NCI-H2196 treated with DMSO at 0.1 percent for 48 hours (cell line): ENCODE measurements around the gene DPM3.
A peak's percentile ranks its signal among the peaks of the same experiment; 100 is the strongest.
"Not testable (repeated sequence)": the region's sequence is repeated elsewhere in the genome, so short reads cannot be mapped to it uniquely, and the experiment has no call there.

ENCODE experiments used
- DNase-seq: peaks from one replicate; lab custom pipeline; 2025; ENCODE audit not compliant: unreplicated experiment; lab: John Stamatoyannopoulos, UW

Gene DPM3

DNA sequence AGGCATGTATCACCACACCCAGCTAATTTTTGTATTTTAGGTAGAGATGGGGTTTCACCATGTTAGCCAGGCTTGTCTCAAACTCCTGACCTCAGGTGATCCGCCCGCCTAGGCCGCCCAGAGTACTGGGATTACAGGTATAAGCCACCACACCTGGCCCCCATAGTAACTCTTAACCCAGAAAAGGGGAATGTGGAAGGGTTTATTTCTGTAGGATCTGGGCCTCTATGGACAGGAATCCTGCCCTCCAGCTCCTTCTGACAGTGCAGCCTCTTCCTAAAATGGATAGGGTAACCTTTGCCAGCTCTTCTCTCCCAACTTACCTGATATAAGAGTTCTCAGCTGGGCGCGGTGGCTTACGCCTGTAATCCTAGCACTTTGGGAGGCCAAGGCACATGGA, 22.3 kb upstream of the DPM3 start:
- DNase-seq: not testable (repeated sequence)

DNA sequence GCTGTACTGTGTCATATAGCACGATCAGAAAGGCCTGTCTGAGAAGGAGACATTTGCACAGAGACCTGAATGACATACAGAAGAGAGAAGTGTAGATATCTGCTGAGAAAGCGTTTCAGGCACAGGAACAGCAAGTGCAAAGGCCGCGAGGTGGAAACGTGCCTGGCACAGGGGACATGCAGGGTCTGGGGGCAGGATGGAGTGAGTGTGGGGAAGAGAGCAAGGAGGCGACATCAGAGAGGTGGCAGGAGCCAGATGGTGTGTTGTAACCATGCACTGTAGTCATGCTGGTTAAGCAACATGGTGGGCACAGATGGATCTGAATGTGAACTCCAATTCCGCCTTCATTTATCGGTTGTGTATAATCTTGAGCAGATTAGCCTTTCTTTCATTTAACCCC, 19.8 kb upstream of the DPM3 start:
- DNase-seq: no peak

GRCh38 chr1:155158991-155159390, 18.7 kb upstream of the DPM3 start:
- no peak for DNase-seq

- not testable (repeated sequence) for DNase-seq
Measured at GRCh38 chr1:155155996-155156643, 15.8 kb upstream of the DPM3 start.

GRCh38 chr1:155145491-155145890, 5.2 kb upstream of the DPM3 start:
- DNase-seq: no peak

DNA sequence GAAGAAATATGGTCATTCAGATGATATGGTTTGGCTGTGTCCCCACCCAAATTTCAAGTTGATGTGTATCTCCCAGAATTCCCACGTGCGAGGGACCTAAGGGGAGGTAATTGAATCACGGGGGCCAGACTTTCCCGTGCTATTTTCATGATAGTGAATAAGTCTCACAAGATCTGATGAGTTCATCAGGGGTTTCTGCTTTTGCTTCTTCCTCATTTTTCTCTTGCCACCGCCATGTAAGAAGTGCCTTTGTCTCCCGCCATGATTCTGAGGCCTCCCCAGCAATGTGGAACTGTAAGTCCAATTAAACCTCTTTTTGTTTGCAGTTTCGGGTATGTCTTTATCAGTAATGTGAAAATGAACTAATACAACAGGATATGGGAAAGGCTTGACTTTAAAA, 1.4 kb upstream of the DPM3 start:
- no peak for DNase-seq

DNA sequence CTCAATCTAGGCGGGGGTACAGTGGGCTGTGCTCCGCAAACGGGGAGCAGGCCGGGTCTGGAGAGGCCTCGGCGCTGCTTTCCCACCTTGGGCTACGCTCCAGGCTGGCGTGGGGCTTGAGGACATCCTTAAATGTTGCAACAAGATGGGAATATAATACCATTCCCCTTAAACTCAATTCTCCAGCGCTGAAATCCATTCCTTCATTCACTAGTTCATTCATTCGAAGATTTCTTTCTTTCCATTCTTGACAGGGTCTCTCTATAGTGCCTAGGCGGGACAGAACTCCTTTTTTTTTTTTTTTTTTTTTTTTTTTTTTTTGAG, 261 bp upstream of the DPM3 start:
- no peak for DNase-seq

- no peak for DNase-seq
Measured at GRCh38 chr1:155137154-155137949, 3.0 kb downstream of the DPM3 start.

- no peak for DNase-seq
Measured at GRCh38 chr1:155136748-155137147, 3.6 kb downstream of the DPM3 start.

- peak; percentile 91 for DNase-seq
Measured at GRCh38 chr1:155135415-155136028, 4.8 kb downstream of the DPM3 start, which contains the start of gene SLC50A1. Gene SLC50A1 (plus strand): TSS chr1:155135852. CDS start chr1:155135912, 60 bp downstream.

GRCh38 chr1:155134880-155135414, 5.4 kb downstream of the DPM3 start:
- peak; percentile 46 for DNase-seq

DNA sequence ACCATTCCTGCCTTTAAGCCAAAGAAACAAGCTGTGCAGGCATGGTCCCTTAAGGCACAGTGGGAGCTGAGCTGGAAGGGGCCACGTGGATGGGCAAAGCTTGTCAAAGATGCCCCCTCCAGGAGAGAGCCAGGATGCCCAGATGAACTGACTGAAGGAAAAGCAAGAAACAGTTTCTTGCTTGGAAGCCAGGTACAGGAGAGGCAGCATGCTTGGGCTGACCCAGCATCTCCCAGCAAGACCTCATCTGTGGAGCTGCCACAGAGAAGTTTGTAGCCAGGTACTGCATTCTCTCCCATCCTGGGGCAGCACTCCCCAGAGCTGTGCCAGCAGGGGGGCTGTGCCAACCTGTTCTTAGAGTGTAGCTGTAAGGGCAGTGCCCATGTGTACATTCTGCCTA, 6.0 kb downstream of the DPM3 start:
- no peak for DNase-seq

GRCh38 chr1:155133799-155134281, 6.5 kb downstream of the DPM3 start:
- DNase-seq: no peak

DNA sequence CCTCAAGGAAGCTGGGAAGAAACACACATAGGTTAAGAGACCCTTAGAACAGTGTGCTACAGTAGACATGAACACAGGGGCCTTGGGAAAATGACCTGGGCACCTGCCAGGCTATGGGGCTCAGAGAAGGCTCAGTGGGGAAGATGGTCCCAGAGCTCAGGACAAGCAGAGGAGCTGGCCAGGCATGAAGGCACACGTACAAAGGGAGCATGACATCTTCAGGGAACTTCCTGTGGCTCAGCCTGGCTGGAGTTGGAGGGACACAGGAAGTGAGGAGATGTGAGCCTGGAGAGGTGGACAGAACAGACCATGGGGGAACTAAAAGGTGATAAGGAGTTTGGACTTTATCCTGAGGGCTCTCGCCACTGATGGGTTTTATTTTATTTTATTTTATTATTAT, 8.5 kb downstream of the DPM3 start:
- no peak for DNase-seq

DNA sequence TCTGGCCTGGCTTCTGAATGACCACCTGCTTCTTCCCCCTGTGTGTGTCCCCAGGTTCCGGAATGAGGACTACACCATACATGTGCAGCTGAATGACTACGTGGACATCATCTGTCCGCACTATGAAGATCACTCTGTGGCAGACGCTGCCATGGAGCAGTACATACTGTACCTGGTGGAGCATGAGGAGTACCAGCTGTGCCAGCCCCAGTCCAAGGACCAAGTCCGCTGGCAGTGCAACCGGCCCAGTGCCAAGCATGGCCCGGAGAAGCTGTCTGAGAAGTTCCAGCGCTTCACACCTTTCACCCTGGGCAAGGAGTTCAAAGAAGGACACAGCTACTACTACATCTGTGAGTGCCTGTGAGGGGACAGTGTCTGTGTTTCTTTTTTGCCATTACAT, 9.0 kb downstream of the DPM3 start:
- DNase-seq: no peak

DNA sequence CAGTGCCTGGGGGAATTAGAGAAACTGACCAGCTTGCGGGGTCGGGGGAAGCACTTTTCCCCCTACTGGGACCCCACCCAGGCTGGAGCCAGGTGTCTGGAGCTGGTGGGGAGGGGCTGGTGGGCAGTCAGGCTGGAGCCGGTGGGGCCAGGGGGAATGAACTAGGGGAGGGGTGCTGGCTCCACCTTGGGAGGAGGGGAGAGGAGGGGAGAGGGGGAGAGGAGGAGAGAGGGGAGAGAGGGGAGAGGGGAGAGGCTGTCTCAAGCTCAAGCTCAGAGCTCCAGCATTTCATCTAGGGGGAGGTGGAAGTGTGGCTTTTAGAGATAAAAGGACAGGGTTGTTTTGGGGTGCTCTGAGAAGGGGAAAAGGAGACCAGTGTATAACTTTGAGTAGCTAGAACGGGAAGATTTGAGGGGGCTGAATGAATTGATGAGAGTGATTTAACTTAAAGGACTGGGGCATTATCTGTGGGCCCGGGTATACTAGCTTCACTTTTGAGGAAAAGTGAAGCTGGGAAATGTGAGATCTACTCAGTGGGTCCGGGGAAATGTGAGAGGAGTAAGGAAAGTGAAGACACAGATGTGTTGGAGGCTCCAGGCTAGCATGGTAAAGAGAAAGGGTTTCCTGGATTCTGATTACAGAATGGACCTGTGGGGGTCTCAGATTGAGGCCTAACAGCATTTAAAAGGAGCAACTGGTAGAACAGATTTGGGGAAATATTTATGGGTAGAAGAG, 9.9 kb downstream of the DPM3 start:
- no peak for DNase-seq

DNA sequence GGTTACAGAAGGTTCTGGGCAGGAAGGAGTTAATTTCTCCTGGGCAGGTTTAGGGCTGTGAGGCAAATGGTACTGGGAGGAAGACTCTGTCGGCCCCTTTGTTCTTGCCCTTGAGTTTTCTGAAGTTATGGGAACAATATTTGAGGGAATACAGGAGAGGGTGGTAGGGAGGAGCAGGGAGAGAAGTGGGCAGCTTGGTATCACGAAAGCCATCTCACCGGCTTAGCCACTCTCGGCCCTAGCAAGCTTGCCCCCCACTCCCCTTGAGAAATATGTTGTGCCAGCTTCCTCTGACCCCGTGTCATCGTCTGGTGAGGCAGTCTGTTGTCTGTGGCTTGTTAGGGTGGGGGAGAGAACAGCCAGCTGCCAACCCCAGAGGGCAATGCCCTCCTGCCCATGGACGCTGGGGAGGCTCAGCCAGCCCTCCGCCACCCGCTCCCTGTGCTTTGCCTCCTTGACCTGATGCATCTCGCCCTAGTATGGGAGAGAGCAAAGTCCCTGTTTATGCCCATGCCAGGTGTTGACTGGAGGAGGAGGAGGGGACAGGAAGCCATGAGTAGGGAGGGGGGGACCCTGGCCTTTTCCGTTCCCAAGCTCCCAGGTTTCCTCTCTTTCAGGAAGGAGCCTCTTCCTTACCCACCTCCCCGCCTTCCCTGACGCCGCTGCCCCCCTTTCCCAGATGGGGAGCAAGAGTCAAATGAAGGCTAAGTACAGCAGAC, 11.4 kb downstream of the DPM3 start:
- DNase-seq: no peak

GRCh38 chr1:155127967-155128754, 12.2 kb downstream of the DPM3 start:
- no peak for DNase-seq

DNA sequence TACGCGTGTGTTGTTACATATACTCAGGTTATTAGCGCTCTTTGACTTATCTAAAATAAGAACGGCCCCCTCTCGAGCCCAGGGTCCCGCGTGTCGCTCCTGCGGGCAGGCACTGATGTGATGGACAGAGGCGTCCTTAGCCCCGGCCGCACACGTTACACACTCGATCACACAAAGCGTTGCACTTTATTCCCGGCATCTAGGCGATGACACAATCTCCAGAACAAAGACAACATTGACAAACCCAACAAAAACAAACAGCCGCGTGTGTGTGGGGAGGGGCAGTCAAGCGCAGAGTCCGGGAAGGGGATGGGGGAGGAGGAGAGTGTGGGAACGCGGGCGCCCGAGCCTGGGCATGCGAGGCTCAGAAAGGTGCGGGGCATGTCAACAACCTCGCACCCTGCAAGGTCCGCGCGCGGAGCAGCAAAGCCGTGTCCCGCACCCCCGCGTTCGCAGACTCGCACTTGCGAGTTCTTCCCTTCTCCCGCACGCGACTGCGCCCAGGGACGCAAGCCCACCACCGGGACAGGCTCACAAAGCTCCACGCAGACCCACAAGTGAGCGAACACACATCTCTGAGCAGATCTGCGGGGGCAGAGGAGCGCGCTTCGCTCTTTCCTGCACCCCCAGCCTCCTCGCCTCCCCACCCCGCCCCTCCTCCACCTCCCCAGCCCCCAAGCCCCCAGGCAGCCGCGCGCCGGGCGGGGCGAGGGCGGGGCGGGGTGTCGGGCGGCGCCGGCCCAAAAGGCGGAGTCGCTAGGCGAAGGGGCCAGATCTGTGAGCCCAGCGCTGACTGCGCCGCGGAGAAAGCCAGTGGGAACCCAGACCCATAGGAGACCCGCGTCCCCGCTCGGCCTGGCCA, 13.0 kb downstream of the DPM3 start, which contains the start of gene EFNA1:
Gene EFNA1 (plus strand): TSS at position 772 of the 862 bp plus-strand sequence. CDS start 102 bp downstream, outside the sequence.
- peak; percentile 24 for DNase-seq
